K562 (cell line): Measurements from ENCODE around the gene SIM1. TPM values are rescaled to one million over a fixed set of nuclear protein-coding genes. Genes with fewer than 3 reads are reported as not detected.

ENCODE experiments used
- CHD7 ChIP-seq: fragments of 200-600 bp; sonication (generic); IDR thresholded peaks from one replicate; pipeline ENCODE4 v1.6.1; 2012; ENCODE audit warnings: mild to moderate bottlenecking, low read depth, low read length, inconsistent platforms
- KLF1 ChIP-seq: fragments of 450-650 bp; IDR thresholded peaks from 2 replicates; pipeline ENCODE4 v1.6.1; 2016; ENCODE audit warnings: missing genetic modification characterization, missing compliant biosample characterization
- MYC ChIP-seq, 2 experiments: fragments of 250-450 bp in 1 of 2; sonication (Bioruptor Pico) in 1 of 2; IDR thresholded peaks; 2 replicates each; pipeline versions ENCODE4 v1.5.1 to v1.6.1; 2012 to 2021; ENCODE audit warnings: low read depth in 2 of 2, borderline replicate concordance in 1 of 2, improper control_type of control experiment in 1 of 2, low read length in 1 of 2, mild to moderate bottlenecking in 1 of 2, moderate library complexity in 1 of 2
- NFXL1 ChIP-seq: fragments of 450-650 bp; formaldehyde crosslinking; IDR thresholded peaks from 2 replicates; pipeline ENCODE4 v1.4.0; 2021; ENCODE audit warnings: mild to moderate bottlenecking
- PML ChIP-seq: IDR thresholded peaks from 2 replicates; pipeline ENCODE4 v1.6.1; 2012; ENCODE audit warnings: low read length, inconsistent platforms
- POLR2B ChIP-seq: fragments of 450-650 bp; IDR thresholded peaks from 2 replicates; pipeline ENCODE4 v1.6.1; 2018; ENCODE audit warnings: low read depth; ENCODE audit not compliant: partially characterized antibody
- PRDM10 ChIP-seq: fragments of 450-650 bp; IDR thresholded peaks from 2 replicates; pipeline ENCODE4 v1.6.1; 2018; ENCODE audit not compliant: partially characterized antibody
- SP2 ChIP-seq: IDR thresholded peaks from 2 replicates; pipeline ENCODE4 v1.6.1; 2011; ENCODE audit warnings: mild to moderate bottlenecking, low read depth, low read length, moderate library complexity; ENCODE audit not compliant: poor library complexity, severe bottlenecking; ENCODE audit errors: extremely low read depth
- polyA plus RNA-seq, 8 experiments: library from polyadenylated mRNA; depleted of rRNA in 4 of 8; stranded (reverse) in 5 of 8; unstranded in 3 of 8; fragments of >200 nt; fragmentation: Nextera tagmentation in 2 of 8; fragmentation: Illumina TruSeq in 1 of 8; extraction: Ambion mirVana in 2 of 8; extraction: Trizol in 1 of 8; gene quantifications; 2 replicates each; pipeline versions ENCODE4 v1.2.1 to v1.2.3, GENCODE V29; 2011 to 2014; ENCODE audit warnings: inconsistent platforms in 1 of 8, missing spikeins in 1 of 8
- total RNA-seq, 7 experiments: library from RNA; depleted of rRNA in 6 of 7; stranded (reverse); fragments of >200 nt in 6 of 7; fragmentation: Illumina TruSeq in 2 of 7; extraction: Trizol in 2 of 7; gene quantifications; 2 replicates each; pipeline versions ENCODE4 v1.2.1 to v1.2.3, GENCODE V29; 2011 to 2021; ENCODE audit warnings: low replicate concordance in 1 of 7

Gene SIM1
- total and polyA plus RNA-seq, 9 of the 15 experiments (the other 6 are each of a cell fraction or from before 2014, with no cell fraction given): not detected

- TF ChIP-seq PRDM10: no peak
- TF ChIP-seq KLF1: no peak
- no peak for TF ChIP-seq POLR2B
- TF ChIP-seq CHD7: no peak
- TF ChIP-seq MYC (IDR thresholded peaks at IDR 0.05; ENCODE audit: low read depth, low read length): no peak
- no peak for TF ChIP-seq MYC (CRISPR knock-in tag; IDR thresholded peaks at IDR 0.05; ENCODE audit: borderline replicate concordance, low read depth)
- no peak for TF ChIP-seq SP2
- no peak for TF ChIP-seq PML
- TF ChIP-seq NFXL1 (CRISPR knock-in tag): no peak
Observed at GRCh38 chr6:100372326-100373091, 92.2 kb downstream of the SIM1 start (continued).
